A172 (cell line): ENCODE measurements around the gene ZNF77. TPM values are rescaled to one million over a fixed set of nuclear protein-coding genes. Genes with fewer than 3 reads are reported as not detected.
"Not testable (repeated sequence)": the region's sequence is repeated elsewhere in the genome, so short reads cannot be mapped to it uniquely, and the experiment has no call there.

ENCODE experiments used
- DNase-seq: peaks from one replicate; pipeline ENCODE4 v3.0.0-alpha.2; 2015; ENCODE audit warnings: low spot score
- total RNA-seq: library from RNA; depleted of rRNA; stranded (reverse); fragments of >200 nt; shearing (Covaris generic); gene quantifications from 2 replicates; pipeline ENCODE4 v1.2.3, GENCODE V29; 2014

The ZNF77 gene
- total RNA-seq, 1 experiment from 2014 or later: 6.5 TPM

DNA sequence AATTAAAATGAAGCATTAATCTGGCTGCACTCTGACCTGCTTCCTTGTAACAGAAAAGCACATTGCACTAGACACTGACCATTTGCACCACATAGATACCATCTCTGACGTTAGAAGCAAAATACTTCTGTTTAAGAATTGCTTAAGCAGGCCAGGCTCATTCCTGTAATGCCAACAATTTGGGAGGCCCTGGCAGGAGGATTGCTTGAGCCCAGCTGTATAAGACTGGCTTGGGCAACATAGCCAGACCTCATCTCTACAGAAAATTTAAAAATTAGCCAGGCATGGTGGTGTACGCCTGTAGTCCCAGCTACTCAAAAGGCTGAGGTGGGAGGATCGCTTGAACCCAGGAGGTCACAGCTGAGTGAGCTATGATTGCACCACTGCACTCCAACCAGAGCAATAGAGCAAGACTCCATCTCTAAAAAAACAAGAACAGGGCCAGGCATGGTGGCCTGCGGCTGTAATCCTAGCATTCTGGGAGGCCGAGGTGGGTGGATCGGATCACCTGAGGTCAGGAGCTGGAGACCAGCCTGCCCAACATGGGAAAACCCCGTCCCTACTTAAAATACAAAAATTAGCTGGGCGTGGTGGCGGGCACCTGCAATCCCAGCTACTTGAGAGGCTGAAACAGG is 25.5 kb upstream of the ZNF77 start:
- DNase-seq: no peak

GRCh38 chr19:2969104-2969504 is 24.3 kb upstream of the ZNF77 start:
- no peak for DNase-seq

GRCh38 chr19:2967972-2968371 is 23.2 kb upstream of the ZNF77 start:
- no peak for DNase-seq

DNA sequence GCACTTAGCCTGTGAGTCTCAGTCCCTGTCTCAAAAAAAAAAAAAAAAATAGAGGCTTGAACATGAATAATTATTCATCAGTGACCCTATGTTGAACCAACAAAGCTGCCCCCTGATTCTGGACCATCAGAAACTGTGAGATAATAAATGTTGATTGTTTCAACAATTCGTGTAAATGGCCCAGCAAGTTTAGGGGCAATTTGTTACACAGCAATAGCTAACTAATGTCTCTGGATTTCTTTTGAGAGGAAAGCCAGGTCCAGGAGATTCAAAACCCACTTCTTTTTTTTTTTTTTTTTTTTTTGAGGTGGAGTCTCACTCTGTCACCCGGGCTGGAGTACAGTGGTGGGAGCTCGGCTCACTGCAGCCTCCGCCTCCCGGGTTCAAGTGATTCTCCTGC is 20.1 kb upstream of the ZNF77 start:
- no peak for DNase-seq

DNA sequence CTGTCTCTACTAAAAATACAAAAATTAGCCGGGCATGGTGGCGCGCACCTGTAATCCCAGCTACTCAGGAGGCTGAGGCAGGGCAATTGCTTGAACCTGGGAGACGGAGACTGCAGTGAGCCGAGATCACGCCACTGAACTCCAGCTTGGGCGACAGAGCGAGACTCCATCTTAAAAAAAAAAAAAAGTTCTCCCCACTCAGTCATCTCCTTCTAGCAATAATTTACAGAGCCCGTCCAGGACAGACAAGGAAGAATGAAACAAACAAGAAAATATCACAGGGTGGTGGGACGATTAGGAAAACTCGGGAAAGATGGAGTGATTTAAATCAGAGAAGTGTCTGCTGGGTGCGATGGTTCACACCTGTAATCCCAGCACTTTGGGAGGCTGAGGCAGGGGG is 18.9 kb upstream of the ZNF77 start:
- not testable (repeated sequence) for DNase-seq

DNA sequence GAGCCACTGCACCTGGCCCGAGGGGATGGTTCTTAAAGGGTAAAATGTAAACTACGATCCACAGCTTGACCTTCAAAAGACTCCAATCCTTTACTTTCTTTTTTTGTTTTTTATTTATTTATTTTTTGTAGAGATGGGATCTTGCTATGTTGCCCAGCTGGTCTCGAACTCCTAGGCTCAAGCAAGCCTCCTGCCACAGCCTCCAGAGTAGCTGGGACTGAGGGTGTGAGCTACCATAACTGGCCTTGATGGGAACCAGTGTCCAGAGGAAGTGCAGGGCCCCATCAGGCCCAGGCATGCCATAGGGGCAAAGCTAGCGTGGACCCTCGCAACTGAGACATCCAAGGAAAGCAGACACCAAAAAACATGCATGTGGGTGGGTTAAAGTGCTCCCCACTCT is 18.4 kb upstream of the ZNF77 start:
- DNase-seq: no peak

DNA sequence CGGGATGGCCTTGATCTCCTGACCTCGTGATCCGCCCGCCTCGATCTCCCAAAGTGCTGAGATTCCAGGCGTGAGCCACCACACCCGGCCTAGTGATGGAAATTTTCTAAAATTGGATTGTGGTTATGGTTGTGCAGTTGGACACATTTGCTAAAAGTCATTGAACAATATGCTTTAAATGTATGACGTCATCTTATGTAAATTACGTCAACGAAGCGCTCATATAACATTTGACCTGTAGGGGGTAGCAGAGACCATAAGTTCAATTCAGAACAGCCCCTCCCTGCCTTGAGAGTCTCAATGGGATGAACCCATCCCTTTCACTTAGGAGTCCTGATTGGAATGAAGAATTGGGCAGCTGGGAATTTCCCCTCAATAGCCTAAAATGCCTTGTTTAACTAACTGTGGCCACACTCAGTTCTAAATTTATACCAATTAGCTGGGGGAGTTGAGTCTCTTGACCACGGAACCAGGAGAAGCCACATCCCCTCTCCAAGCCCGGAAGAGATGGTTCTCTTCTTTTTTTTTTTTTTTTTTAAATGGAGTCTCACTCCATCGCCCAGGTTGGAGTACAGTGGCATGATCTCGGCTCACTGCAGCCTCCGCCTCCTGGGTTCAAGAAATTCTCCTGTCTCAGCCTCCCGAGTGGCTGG is 17.4 kb upstream of the ZNF77 start:
- DNase-seq: peak; percentile 73

DNA sequence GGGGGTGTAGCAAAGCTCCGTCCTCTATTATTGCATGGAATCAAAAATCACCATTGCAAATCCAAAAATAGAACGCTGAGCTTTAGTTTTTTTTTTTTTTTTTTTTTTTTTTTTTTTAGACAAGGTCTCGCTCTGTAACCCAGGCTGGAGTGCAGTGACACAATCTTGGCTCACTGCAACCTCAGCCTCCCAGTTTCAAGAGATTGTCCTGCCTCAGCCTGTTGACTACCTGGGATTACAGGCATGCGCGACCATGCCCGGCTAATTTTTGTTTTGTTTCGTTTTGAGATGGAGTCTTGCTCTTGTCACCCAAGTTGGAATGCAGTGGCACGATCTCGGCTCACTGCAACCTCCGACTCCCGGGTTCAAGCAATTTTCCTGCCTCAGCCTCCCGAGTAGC is 15.3 kb upstream of the ZNF77 start:
- no peak for DNase-seq

DNA sequence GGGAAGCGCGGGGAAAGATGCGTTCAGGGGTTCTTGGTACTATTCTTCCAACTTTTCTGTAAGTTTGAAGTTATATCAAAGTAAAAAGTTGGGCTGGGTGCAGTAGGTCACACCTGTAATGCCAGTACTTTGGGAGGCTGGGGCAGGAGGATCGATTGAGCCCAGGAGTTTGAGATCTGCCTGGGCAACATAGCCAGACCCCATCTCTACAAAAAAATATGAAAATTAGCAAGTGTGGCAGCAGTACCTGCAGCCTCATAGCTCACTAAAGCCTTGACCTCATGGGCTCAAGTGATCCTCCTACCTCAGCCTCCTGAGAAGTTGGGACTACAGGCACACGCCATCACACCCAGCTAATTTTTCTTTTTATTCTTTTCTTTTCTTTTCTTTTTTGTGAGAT is 12.4 kb upstream of the ZNF77 start:
- no peak for DNase-seq

- no peak for DNase-seq
Measured at GRCh38 chr19:2952953-2953481, 8.2 kb upstream of the ZNF77 start.

DNA sequence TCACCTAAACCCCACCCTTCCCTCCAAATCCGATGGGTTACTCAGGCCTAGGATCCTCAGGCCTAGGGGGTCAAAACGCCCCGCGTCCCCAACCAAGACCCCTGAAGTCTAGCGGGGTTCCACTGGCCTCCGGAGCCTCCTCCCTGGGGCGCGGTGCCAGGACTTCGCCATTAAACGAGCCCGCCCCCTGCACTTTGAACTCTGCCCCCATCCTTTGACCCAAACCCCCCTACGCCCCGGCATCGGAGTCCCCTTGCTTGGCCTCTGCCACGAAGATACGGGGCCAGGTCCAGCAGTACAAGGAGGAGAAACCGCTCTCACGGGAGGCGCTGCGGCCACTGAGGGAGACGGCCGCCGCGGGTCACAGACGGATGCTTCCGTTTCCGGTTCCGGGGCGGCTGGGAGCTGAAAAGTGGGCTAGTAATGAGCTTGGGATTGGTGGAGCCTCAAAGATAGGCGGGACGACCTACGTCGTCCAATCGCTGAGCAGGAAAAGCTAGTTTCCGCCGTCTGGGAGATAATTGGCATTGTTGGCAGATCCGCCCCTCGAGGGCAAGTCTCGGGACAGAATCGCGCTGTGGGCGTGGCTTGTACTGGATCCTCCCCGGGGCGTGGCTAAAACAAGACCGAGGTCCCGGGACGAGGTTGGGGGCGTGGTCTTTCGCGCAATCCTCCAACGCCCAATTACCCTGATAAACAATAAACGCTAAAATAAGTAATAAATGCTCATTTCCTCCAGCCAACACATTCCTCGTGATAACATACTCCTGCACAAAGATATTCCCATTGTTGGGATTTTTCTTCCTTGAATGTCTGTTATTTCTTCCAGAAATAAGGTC is 5.7 kb upstream of the ZNF77 start:
- peak; percentile 100 for DNase-seq

DNA sequence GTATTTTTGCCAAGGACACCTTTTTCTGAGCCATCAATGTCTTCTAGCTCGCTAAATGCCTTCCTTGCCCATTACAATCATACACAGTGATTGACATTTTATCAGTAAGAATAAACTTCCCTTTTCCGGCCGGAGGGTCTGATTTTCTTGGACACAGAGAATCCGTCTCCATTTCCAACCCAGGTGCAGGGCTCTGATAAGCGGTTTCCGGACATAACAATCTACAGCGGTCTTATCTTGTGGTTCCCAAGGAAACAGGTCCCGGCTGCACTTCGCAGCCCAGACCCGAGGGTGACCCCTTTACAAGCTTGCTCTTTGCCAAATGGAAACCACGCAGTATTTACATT is 5.1 kb upstream of the ZNF77 start:
- DNase-seq: peak; percentile 78

DNA sequence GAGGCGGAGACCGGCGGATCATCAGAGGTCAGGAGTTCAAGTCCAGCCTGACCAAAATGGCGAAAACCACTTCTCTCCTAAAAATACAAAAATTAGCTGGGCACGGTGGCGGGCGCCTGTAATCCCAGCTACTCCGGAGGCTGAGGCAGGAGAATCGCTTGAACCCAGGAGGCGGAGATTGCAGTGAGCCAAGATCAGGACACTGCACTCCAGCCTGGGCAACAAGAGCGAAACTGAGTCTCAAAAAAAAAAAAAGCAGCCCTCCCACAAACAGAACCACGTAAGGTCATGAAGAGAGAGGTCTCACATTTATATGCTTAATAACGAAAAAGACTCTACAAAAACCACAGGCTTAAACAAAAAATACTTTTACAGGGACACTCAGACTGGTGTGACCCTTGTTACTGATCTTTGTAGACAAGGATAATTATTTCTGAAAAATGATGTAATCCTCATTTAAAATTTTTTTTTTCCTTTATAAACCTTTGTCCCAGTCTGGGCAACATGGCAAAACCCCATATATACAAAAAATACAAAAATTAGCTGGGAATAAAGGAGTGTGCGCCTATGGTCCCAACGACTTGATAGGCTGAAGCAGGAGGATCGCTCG is 909 bp upstream of the ZNF77 start:
- DNase-seq: no peak

GRCh38 chr19:2944403-2944774 is 382 bp downstream of the ZNF77 start:
- DNase-seq: no peak

GRCh38 chr19:2942928-2943640 is 1.7 kb downstream of the ZNF77 start:
- DNase-seq: no peak

GRCh38 chr19:2935863-2936262 is 8.9 kb downstream of the ZNF77 start:
- not testable (repeated sequence) for DNase-seq

DNA sequence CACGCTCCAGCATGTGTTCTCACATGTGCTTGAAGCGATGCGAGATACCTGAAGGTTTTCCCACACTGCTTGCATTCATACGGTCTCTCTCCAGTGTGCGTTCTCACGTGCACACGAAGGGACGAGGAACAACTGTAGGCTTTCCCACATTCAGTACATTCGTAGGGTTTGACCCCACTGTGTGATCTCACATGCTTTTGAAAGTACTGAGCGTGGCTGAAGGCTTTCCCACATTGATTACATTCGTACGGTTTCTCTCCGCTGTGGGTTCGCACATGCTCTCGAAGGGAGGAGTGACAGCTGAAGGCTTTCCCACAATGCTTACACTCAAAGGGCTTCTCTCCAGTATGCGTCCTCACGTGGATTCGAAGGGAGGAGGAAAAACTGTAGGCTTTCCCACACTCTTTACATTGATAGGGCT is 11.3 kb downstream of the ZNF77 start:
- no peak for DNase-seq

GRCh38 chr19:2927032-2927430 is 17.7 kb downstream of the ZNF77 start:
- no peak for DNase-seq

GRCh38 chr19:2926341-2927031 is 18.3 kb downstream of the ZNF77 start:
- no peak for DNase-seq

DNA sequence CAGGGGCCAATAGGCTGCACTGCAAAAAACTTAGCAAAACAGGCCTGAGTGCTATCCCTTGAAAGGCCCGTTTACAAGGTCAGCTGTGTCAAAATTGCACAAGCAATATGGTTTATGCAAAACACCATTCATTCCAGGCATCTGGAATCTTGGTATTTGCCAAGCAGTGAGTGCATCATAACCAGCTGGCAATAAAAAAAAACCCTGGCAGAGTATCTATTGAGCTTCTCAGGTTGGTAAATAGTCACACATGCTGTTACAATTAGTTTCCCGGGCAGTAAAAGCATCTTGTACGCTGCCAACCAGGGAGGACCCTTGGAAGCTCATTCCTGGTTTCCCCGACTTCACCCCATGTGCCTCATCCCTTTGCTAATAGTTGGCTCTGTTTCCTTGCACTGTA is 21.3 kb downstream of the ZNF77 start:
- peak; percentile 35 for DNase-seq

GRCh38 chr19:2922987-2923386 is 21.8 kb downstream of the ZNF77 start:
- DNase-seq: no peak
